SU-DHL-6 (cell line): ENCODE data around the gene GPR22.

Source experiments
- H2AFZ ChIP-seq: fragments of 200-600 bp; sonication (generic); 2 replicates; pipeline ENCODE4 v1.6.1; 2014; ENCODE audit warnings: low read depth, mild to moderate bottlenecking, moderate library complexity, mixed read lengths, antibody characterized with exemption, low read length; ENCODE audit not compliant: severe bottlenecking
- H3F3A ChIP-seq: fragments of 200-600 bp; shearing (Covaris generic); 2 replicates; pipeline ENCODE4 v1.6.0; 2016; ENCODE audit warnings: antibody characterized with exemption, mild to moderate bottlenecking; ENCODE audit not compliant: insufficient read depth
- H3K27ac ChIP-seq: fragments of 200-600 bp; sonication (generic); 2 replicates; pipeline ENCODE4 v1.5.1; 2016; ENCODE audit warnings: low read depth, mild to moderate bottlenecking, low read length, moderate library complexity, mixed read lengths
- H3K27me3 ChIP-seq: fragments of 200-600 bp; sonication (generic), shearing (Covaris generic); 2 replicates; pipeline ENCODE4 v1.6.0; 2014; ENCODE audit warnings: mild to moderate bottlenecking, low read length
- H3K36me3 ChIP-seq: fragments of 200-600 bp; sonication (generic); 2 replicates; pipeline ENCODE4 v1.6.1; 2014; ENCODE audit warnings: mild to moderate bottlenecking, low read length, mixed read lengths
- H3K4me2 ChIP-seq: fragments of 300-600, 200-600 bp; shearing (Covaris generic), sonication (generic); 2 replicates; pipeline ENCODE4 v1.6.0; 2014; ENCODE audit warnings: low read length, low read depth, mild to moderate bottlenecking; ENCODE audit not compliant: poor library complexity, severe bottlenecking
- H3K4me3 ChIP-seq: fragments of 200-600 bp; sonication (generic); 2 replicates; pipeline ENCODE4 v1.5.1; 2014; ENCODE audit warnings: antibody characterized with exemption, low read length, mild to moderate bottlenecking, mixed read lengths; ENCODE audit not compliant: insufficient read depth, poor library complexity, severe bottlenecking
- H3K79me2 ChIP-seq: fragments of 200-600 bp; sonication (generic); 2 replicates; pipeline ENCODE4 v1.6.1; 2014; ENCODE audit warnings: mild to moderate bottlenecking, low read length, moderate library complexity; ENCODE audit not compliant: insufficient read depth
- H3K9ac ChIP-seq: fragments of 200-600 bp; sonication (generic); 2 replicates; pipeline ENCODE4 v1.7.0; 2014; ENCODE audit warnings: mild to moderate bottlenecking, low read length
- H3K9me2 ChIP-seq: fragments of 200-600 bp; sonication (generic); replicated peaks from 2 replicates; pipeline ENCODE4 v1.6.1; 2014; ENCODE audit warnings: low read length; ENCODE audit not compliant: insufficient read depth
- H3K9me3 ChIP-seq: fragments of 200-600 bp; sonication (generic); 2 replicates; pipeline ENCODE4 v1.6.1; 2014; ENCODE audit warnings: low read length, mixed read lengths; ENCODE audit not compliant: insufficient read depth
- H4K20me1 ChIP-seq: fragments of 200-600 bp; sonication (generic); 2 replicates; pipeline ENCODE4 v1.6.1; 2014; ENCODE audit warnings: low read depth, mild to moderate bottlenecking, antibody characterized with exemption, low read length, moderate library complexity, mixed read lengths
- EZH2phosphoT487 ChIP-seq: fragments of 200-600 bp; sonication (generic), shearing (Covaris generic); conservative IDR thresholded peaks from 2 replicates; pipeline ENCODE4 v1.6.1; 2018; ENCODE audit warnings: mild to moderate bottlenecking, antibody characterized with exemption, low read length, moderate library complexity, mixed read lengths
- TF ChIP-seq, protein P1 (sequence below): fragments of 200-600 bp; sonication (generic); IDR thresholded peaks from one replicate; pipeline ENCODE4 v1.5.1; 2017; ENCODE audit warnings: antibody characterized with exemption, mild to moderate bottlenecking, low read length, moderate library complexity; ENCODE audit not compliant: insufficient read depth, poor library complexity, severe bottlenecking

GPR22 gene

DNA sequence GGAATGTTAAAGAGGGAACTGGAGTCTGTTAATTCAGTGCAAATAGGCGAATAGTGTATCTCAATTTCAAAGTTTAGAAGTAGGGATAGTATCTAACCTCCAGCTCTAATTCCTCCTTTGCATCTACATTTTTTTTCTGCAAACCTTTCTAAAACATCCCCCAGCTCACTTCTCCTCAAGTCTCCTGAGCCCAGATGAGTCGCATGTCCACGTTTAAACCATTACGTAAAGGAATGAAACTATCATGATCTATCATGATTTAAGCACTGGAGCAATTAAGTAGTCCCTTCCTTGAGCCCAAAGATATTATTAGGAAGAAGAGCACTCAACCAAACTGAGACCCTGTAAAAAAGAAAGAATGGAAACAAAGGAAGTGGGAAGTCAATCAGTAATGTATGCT, 29.9 kb downstream of the GPR22 start:
- Histone ChIP-seq H3K9me3 (no peaks in the 10 kb centered on the region), H3K27ac (no peak overlapping the region), H4K20me1 (no peaks in the 10 kb centered on the region), H3K4me3 (no peak overlapping the region), H2AFZ (no peak overlapping the region), H3K79me2 (no peaks in the 10 kb centered on the region), H3K36me3 (no peaks in the 10 kb centered on the region), H3K27me3 (no peaks in the 10 kb centered on the region), H3K4me2 (no peak overlapping the region), H3K9me2 (no peaks in the 10 kb centered on the region), H3F3A (peaks cover 6% of the 10 kb centered on the region; the same call in 1 of the 2 replicates), H3K9ac (no peak overlapping the region)
- no peak for TF ChIP-seq EZH2phosphoT487
- TF ChIP-seq, protein P1, sequence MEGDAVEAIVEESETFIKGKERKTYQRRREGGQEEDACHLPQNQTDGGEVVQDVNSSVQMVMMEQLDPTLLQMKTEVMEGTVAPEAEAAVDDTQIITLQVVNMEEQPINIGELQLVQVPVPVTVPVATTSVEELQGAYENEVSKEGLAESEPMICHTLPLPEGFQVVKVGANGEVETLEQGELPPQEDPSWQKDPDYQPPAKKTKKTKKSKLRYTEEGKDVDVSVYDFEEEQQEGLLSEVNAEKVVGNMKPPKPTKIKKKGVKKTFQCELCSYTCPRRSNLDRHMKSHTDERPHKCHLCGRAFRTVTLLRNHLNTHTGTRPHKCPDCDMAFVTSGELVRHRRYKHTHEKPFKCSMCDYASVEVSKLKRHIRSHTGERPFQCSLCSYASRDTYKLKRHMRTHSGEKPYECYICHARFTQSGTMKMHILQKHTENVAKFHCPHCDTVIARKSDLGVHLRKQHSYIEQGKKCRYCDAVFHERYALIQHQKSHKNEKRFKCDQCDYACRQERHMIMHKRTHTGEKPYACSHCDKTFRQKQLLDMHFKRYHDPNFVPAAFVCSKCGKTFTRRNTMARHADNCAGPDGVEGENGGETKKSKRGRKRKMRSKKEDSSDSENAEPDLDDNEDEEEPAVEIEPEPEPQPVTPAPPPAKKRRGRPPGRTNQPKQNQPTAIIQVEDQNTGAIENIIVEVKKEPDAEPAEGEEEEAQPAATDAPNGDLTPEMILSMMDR, result no peak

DNA sequence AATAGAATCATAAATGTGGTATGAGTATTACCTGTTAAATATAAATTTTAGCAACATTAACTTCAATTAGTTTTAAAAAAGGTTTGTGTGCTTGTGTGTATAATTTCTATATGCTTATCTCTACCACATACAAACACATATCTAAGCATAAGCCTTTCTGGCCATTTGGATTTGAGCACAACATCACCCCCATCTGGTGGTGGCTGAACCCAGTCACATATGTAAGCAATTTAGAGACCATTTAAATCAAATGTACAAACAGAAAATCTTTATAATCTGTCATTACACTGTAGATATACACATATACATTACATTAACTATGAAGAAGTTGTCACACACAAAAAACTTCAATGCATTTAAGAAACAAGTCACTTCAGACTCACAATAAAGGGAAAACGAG, 31.7 kb downstream of the GPR22 start:
- TF ChIP-seq EZH2phosphoT487, result no peak
- TF ChIP-seq, protein P1, result peak; percentile 76

DNA sequence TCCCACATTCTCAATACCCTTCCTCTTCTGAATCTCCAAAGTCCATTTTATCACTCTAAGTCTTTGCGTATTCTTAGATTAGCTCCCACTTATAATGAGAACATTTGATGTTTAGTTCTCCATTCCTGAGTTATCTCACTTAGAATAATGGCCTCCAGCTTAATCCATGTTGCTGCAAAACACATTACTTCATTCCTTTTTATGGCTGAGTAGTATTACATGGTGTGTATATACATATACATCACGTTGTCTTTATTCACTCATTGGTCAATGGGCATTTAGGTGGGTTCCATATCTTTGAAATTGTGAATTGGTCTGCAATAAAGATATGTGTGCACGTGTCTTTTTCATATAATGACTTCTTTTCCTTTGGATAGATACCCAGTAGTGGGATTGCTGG, 32.3 kb downstream of the GPR22 start:
- Histone ChIP-seq H3K9ac (no peak overlapping the region), H3K79me2 (no peaks in the 10 kb centered on the region), H3K27me3 (no peaks in the 10 kb centered on the region), H2AFZ (no peak overlapping the region), H3K27ac (no peak overlapping the region), H3K4me3 (no peak overlapping the region), H3K4me2 (no peak overlapping the region), H4K20me1 (no peaks in the 10 kb centered on the region), H3F3A (peaks cover 6% of the 10 kb centered on the region; the same call in 1 of the 2 replicates), H3K9me2 (no peaks in the 10 kb centered on the region), H3K9me3 (no peaks in the 10 kb centered on the region), H3K36me3 (no peaks in the 10 kb centered on the region)
- TF ChIP-seq EZH2phosphoT487, result no peak
- TF ChIP-seq, protein P1, result no peak

More for the DNA sequence above, 31.7 kb downstream of the GPR22 start:
- no peaks in the 10 kb centered on the region for H3K9me2 ChIP-seq
- no peaks in the 10 kb centered on the region for H3K36me3 ChIP-seq
- H3K27ac ChIP-seq, result no peak overlapping the region
- no peak overlapping the region for H2AFZ ChIP-seq
- H3K4me2 ChIP-seq, result no peak overlapping the region
- no peaks in the 10 kb centered on the region for H3K9me3 ChIP-seq
- H3K9ac ChIP-seq, result no peak overlapping the region
- H3F3A ChIP-seq, result peaks cover 6% of the 10 kb centered on the region; the same call in 1 of the 2 replicates
- no peaks in the 10 kb centered on the region for H3K27me3 ChIP-seq
- no peak overlapping the region for H3K4me3 ChIP-seq
- no peaks in the 10 kb centered on the region for H4K20me1 ChIP-seq
- H3K79me2 ChIP-seq, result no peaks in the 10 kb centered on the region
